22Rv1 (cell line): ENCODE measurements around the gene PARD6G.

Experiments
- CTCF ChIP-seq: fragments of 450-650 bp; IDR thresholded peaks from 2 replicates; pipeline ENCODE4 v1.5.1; 2017; ENCODE audit warnings: mild to moderate bottlenecking
- ZFX ChIP-seq: fragments of 450-650 bp; IDR thresholded peaks from 2 replicates; pipeline ENCODE4 v1.6.1; 2017; ENCODE audit warnings: antibody characterized with exemption, borderline replicate concordance

DNA sequence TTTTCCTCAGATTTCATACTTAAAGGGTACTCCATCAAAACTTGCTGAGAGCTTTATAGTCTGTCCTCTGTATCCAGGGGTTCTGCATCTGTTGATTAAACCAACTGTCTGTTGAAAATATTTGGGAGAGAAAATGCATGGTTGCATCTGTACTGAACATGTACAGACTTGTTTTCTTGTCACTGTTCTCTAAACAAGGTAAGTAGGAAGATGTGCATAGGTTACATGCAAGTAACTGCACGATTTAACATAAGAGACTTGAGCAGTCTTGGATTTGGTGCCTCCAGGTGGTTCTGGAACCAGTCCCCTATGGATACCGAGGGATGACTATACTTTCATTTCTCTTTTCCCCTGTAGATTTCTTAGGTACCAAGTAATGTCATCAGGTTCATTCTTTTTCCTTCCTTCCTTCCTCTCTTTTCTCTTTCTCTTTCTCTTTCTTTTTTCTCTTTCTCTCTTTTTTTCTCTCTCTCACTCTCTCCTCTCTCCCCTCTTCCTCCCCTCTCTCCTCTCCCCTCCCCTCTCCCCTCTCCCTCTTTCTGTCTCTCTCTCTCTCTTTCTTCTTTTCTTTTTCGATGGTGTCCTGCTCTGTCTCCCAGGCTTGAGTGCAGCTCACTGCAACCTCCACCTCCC is 115.0 kb downstream of the PARD6G start:
- TF ChIP-seq CTCF = no peak
- TF ChIP-seq ZFX = no peak
